Type B pancreatic cell (in vitro differentiated cells): ENCODE results near the gene DOK4. TPM values are rescaled to one million over a fixed set of nuclear protein-coding genes. Genes with fewer than 3 reads are reported as not detected.

Experiments used
- DNase-seq: peaks from one replicate; pipeline ENCODE4 v3.0.0; 2021; ENCODE audit warnings: mixed read lengths; ENCODE audit not compliant: unreplicated experiment; ENCODE audit errors: extremely low spot score
- H3K27ac Mint-ChIP-seq: 2 replicates; pipeline ENCODE4 v1.8.0; 2021; ENCODE audit warnings: mild to moderate bottlenecking, mixed read lengths
- H3K27me3 Mint-ChIP-seq: 2 replicates; pipeline ENCODE4 v1.8.0; 2021; ENCODE audit warnings: mixed read lengths
- H3K36me3 Mint-ChIP-seq: 2 replicates; pipeline ENCODE4 v1.8.0; 2021; ENCODE audit warnings: mixed read lengths
- H3K4me1 Mint-ChIP-seq: one replicate; pipeline ENCODE4 v1.8.0; 2021; ENCODE audit warnings: mixed read lengths; ENCODE audit not compliant: unreplicated experiment
- H3K4me3 Mint-ChIP-seq: 2 replicates; pipeline ENCODE4 v1.8.0; 2021; ENCODE audit warnings: mild to moderate bottlenecking, mixed read lengths
- H3K9me3 Mint-ChIP-seq: 2 replicates; pipeline ENCODE4 v1.8.0; 2021; ENCODE audit warnings: mixed read lengths
- CTCF ChIP-seq: fragments of 200-600 bp; sonication (generic); conservative IDR thresholded peaks from 2 replicates; pipeline ENCODE4 v1.5.0; 2021; ENCODE audit warnings: antibody characterized with exemption, mild to moderate bottlenecking
- total RNA-seq: library from RNA; stranded (reverse); gene quantifications from 2 replicates; pipeline ENCODE4 v1.2.1, GENCODE V29; 2021; ENCODE audit warnings: low replicate concordance

The DOK4 gene
- total RNA-seq, 1 donor from 2014 or later: 33.3 TPM

- DNase-seq: no peak
- Mint-ChIP-seq H3K4me3 (peak overlapping the region; percentile 59), H3K9me3 (no peaks in the 10 kb centered on the region), H3K27ac (peak overlapping the region; percentile 92), H3K27me3 (no peaks in the 10 kb centered on the region), H3K4me1 (peaks cover 19% of the 10 kb centered on the region), H3K36me3 (peaks cover 24% of the 10 kb centered on the region)
- TF ChIP-seq CTCF: no peak
Observed at GRCh38 chr16:57471852-57472664, 14.2 kb downstream of the DOK4 start.

GRCh38 chr16:57471209-57471608, 15.1 kb downstream of the DOK4 start:
- Mint-ChIP-seq H3K27ac (peak overlapping the region; percentile 92), H3K36me3 (peaks cover 25% of the 10 kb centered on the region), H3K4me3 (no peak overlapping the region), H3K9me3 (no peaks in the 10 kb centered on the region), H3K27me3 (no peaks in the 10 kb centered on the region), H3K4me1 (peaks cover 18% of the 10 kb centered on the region)
- no peak for TF ChIP-seq CTCF
- DNase-seq: no peak

GRCh38 chr16:57470711-57471110, 15.6 kb downstream of the DOK4 start:
- no peak for TF ChIP-seq CTCF
- peaks cover 16% of the 10 kb centered on the region for H3K4me1 Mint-ChIP-seq
- no peak overlapping the region for H3K4me3 Mint-ChIP-seq
- DNase-seq: no peak
- H3K9me3 Mint-ChIP-seq: no peaks in the 10 kb centered on the region
- peaks cover 29% of the 10 kb centered on the region for H3K36me3 Mint-ChIP-seq
- H3K27ac Mint-ChIP-seq: peak overlapping the region; percentile 92
- H3K27me3 Mint-ChIP-seq: no peaks in the 10 kb centered on the region

GRCh38 chr16:57469917-57470470, 16.3 kb downstream of the DOK4 start:
- Mint-ChIP-seq H3K9me3 (no peaks in the 10 kb centered on the region), H3K4me1 (peaks cover 17% of the 10 kb centered on the region), H3K27ac (no peak overlapping the region), H3K27me3 (no peaks in the 10 kb centered on the region), H3K4me3 (no peak overlapping the region), H3K36me3 (peaks cover 33% of the 10 kb centered on the region)
- DNase-seq: no peak
- TF ChIP-seq CTCF: no peak

GRCh38 chr16:57469046-57469445, 17.2 kb downstream of the DOK4 start:
- no peaks in the 10 kb centered on the region for H3K27me3 Mint-ChIP-seq
- no peaks in the 10 kb centered on the region for H3K9me3 Mint-ChIP-seq
- no peak overlapping the region for H3K27ac Mint-ChIP-seq
- no peak overlapping the region for H3K4me3 Mint-ChIP-seq
- peaks cover 24% of the 10 kb centered on the region for H3K4me1 Mint-ChIP-seq
- no peak for DNase-seq
- peaks cover 40% of the 10 kb centered on the region for H3K36me3 Mint-ChIP-seq
- TF ChIP-seq CTCF: no peak
